ENCODE data around the gene USHBP1.

DNA sequence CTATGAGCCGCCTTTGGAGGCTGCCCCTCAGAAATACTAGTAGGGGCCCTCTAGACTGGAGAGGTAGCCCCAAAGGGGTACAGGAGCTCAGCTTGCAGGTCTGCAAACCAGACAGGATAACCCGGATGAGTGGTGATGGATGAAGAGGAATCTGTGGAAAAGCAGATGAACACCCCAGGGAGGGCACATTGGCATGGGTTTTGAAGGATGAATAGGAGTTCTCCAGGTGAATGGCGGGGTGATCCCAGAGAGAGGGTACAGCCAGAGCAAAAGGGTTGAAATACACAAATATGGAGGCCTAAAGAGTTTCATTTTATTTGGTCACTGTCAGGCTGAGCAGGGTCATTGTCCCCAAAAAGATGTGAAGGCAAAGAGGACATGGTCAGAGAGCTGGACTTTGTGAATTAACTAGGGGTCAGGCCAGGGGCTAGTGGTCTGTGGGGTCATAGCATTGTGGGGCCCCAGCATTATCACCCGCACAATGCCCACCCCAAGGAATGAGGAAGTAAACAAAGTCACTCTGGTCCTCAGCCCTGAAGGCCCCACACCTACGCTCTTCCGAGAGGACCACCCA, 23.6 kb downstream of the USHBP1 start:
- TF ChIP-seq, protein P1, sequence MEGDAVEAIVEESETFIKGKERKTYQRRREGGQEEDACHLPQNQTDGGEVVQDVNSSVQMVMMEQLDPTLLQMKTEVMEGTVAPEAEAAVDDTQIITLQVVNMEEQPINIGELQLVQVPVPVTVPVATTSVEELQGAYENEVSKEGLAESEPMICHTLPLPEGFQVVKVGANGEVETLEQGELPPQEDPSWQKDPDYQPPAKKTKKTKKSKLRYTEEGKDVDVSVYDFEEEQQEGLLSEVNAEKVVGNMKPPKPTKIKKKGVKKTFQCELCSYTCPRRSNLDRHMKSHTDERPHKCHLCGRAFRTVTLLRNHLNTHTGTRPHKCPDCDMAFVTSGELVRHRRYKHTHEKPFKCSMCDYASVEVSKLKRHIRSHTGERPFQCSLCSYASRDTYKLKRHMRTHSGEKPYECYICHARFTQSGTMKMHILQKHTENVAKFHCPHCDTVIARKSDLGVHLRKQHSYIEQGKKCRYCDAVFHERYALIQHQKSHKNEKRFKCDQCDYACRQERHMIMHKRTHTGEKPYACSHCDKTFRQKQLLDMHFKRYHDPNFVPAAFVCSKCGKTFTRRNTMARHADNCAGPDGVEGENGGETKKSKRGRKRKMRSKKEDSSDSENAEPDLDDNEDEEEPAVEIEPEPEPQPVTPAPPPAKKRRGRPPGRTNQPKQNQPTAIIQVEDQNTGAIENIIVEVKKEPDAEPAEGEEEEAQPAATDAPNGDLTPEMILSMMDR (IDR thresholded peaks at IDR 0.05; ENCODE audit: borderline replicate concordance, extremely low read depth, low read length, poor library complexity, severe bottlenecking) = no peak
- no peak for TF ChIP-seq EZH2 (IDR thresholded peaks at IDR 0.05; ENCODE audit: borderline replicate concordance, low read depth, low read length, severe bottlenecking)
